Measurements from ENCODE around the gene XXYLT1.

The XXYLT1 gene

GRCh38 chr3:195184716-195185421, 86.1 kb downstream of the XXYLT1 start:
- DNase-seq (ENCODE audit: low read depth in 3 of 3) = no peak

- no peak for DNase-seq (ENCODE audit: low read depth in 3 of 3)
These were observed 87.7 kb downstream of the XXYLT1 start for GRCh38 chr3:195183071-195183776.

- no peak for DNase-seq (ENCODE audit: low read depth in 3 of 3)
These were observed 88.5 kb downstream of the XXYLT1 start for GRCh38 chr3:195182470-195182795.

- DNase-seq (ENCODE audit: low read depth in 3 of 3) = no peak
These were observed 89.1 kb downstream of the XXYLT1 start for GRCh38 chr3:195181741-195182469.

GRCh38 chr3:195181113-195181498, 89.9 kb downstream of the XXYLT1 start:
- no peak for DNase-seq (ENCODE audit: low read depth in 3 of 3)

GRCh38 chr3:195180490-195181112, 90.4 kb downstream of the XXYLT1 start:
- no peak for DNase-seq (ENCODE audit: low read depth in 3 of 3)

GRCh38 chr3:195179776-195180489, 91.0 kb downstream of the XXYLT1 start:
- DNase-seq (ENCODE audit: low read depth in 3 of 3) = no peak

GRCh38 chr3:195178124-195178910, 92.6 kb downstream of the XXYLT1 start:
- no peak for DNase-seq (ENCODE audit: low read depth in 3 of 3)

GRCh38 chr3:195177422-195178123, 93.4 kb downstream of the XXYLT1 start:
- no peak for DNase-seq (ENCODE audit: low read depth in 3 of 3)

- no peak for DNase-seq (ENCODE audit: low read depth in 3 of 3)
These were observed 94.2 kb downstream of the XXYLT1 start for GRCh38 chr3:195176776-195177175.

GRCh38 chr3:195175476-195176337, 95.3 kb downstream of the XXYLT1 start:
- DNase-seq (ENCODE audit: low read depth in 3 of 3) = no peak

GRCh38 chr3:195175076-195175475, 95.9 kb downstream of the XXYLT1 start:
- no peak for DNase-seq (ENCODE audit: low read depth in 3 of 3)

- no peak for DNase-seq (ENCODE audit: low read depth in 3 of 3)
These were observed 97.3 kb downstream of the XXYLT1 start for GRCh38 chr3:195173657-195174056.

GRCh38 chr3:195172896-195173295, 98.1 kb downstream of the XXYLT1 start:
- no peak for DNase-seq (ENCODE audit: low read depth in 3 of 3)

- DNase-seq (ENCODE audit: low read depth in 3 of 3) = no peak
These were observed 98.8 kb downstream of the XXYLT1 start for GRCh38 chr3:195172039-195172684.

- DNase-seq (ENCODE audit: low read depth in 3 of 3) = no peak
These were observed 99.7 kb downstream of the XXYLT1 start for GRCh38 chr3:195171093-195171873.

- DNase-seq (ENCODE audit: low read depth in 3 of 3) = no peak
These were observed 100.5 kb downstream of the XXYLT1 start for GRCh38 chr3:195170496-195170895.

GRCh38 chr3:195169011-195169649, 101.8 kb downstream of the XXYLT1 start:
- DNase-seq (ENCODE audit: low read depth in 3 of 3) = no peak
